ENCODE measurements around the gene E2F4. TPM values are rescaled to one million over a fixed set of nuclear protein-coding genes. Genes with fewer than 3 reads are reported as not detected.
A peak's percentile ranks its signal among the peaks of the same experiment; 100 is the strongest.

E2F4 gene
- total and polyA plus RNA-seq, 2 of the 13 experiments (the other 11 are each of a cell fraction or from before 2014, with no cell fraction given): 84.8 to 91.2 TPM

- TF ChIP-seq ZNF567 (CRISPR knock-in tag; IDR thresholded peaks at IDR 0.05; ENCODE audit: borderline replicate concordance) (peak; percentile 95; the same call in 1 of the 2 replicates), ZNF441 (CRISPR knock-in tag; IDR thresholded peaks at IDR 0.05; ENCODE audit: borderline replicate concordance) (0 out of 2 replicates have a peak, but pooled peaks have one; percentile 53), KAT7 (CRISPR knock-in tag; IDR thresholded peaks at IDR 0.05; ENCODE audit: borderline replicate concordance) (no peak), RBM22 (optimal IDR thresholded peaks at IDR 0.05; ENCODE audit: low read length) (peak; percentile 72), THAP9 (CRISPR knock-in tag; IDR thresholded peaks at IDR 0.05; ENCODE audit: borderline replicate concordance) (peak; percentile 84), CREB3 (CRISPR knock-in tag; IDR thresholded peaks at IDR 0.05) (peak; percentile 77; the same call in 1 of the 2 replicates), ZNF576 (CRISPR knock-in tag; IDR thresholded peaks at IDR 0.05) (peak; percentile 89; the same call in 1 of the 2 replicates), NR3C1 (CRISPR knock-in tag; IDR thresholded peaks at IDR 0.05) (no peak), ISX (CRISPR knock-in tag; conservative IDR thresholded peaks at IDR 0.05) (no peak), KIAA2018 (CRISPR knock-in tag; IDR thresholded peaks at IDR 0.05; ENCODE audit: borderline replicate concordance) (no peak), IKZF4 (CRISPR knock-in tag; IDR thresholded peaks at IDR 0.05; ENCODE audit: borderline replicate concordance, low read depth, not compliant biosample characterization) (no peak), ZNF10 (CRISPR knock-in tag; IDR thresholded peaks at IDR 0.05; ENCODE audit: borderline replicate concordance, low read depth) (no peak), ZNF12 (CRISPR knock-in tag; IDR thresholded peaks at IDR 0.05) (peak; percentile 20; the same call in 1 of the 2 replicates), PHF21A (CRISPR knock-in tag; IDR thresholded peaks at IDR 0.05) (peak; percentile 94), BORCS8-MEF2B (CRISPR knock-in tag; IDR thresholded peaks at IDR 0.05) (peak; percentile 94), ESRRA (CRISPR knock-in tag; IDR thresholded peaks at IDR 0.05; ENCODE audit: low read depth) (peak; percentile 67; the same call in 1 of the 2 replicates)
Observed at GRCh38 chr16:67246081-67246755, 54.3 kb downstream of the E2F4 start (continued).
